Germinal center (tissue), 1 donor: Measurements from ENCODE around the gene LAIR1.
"Not testable (repeated sequence)": the region's sequence is repeated elsewhere in the genome, so short reads cannot be mapped to it uniquely, and the experiment has no call there.

Experiments
- DNase-seq: peaks from one replicate; pipeline ENCODE4 v3.0.0; 2012; ENCODE audit warnings: mixed read lengths, low spot score

Gene LAIR1

GRCh38 chr19:54364775-54365257 lies at the start of gene LAIR1:
TSS of gene LAIR1 (minus strand) at chr19:54364931. CDS start at chr19:54364804, 127 bp downstream.
- DNase-seq, result no peak

GRCh38 chr19:54414156-54414555 lies 49.4 kb upstream of the LAIR1 start:
- DNase-seq, result no peak

GRCh38 chr19:54412877-54413276 lies 48.1 kb upstream of the LAIR1 start:
- DNase-seq, result no peak

- no peak for DNase-seq
Measured at GRCh38 chr19:54411033-54411432, 46.3 kb upstream of the LAIR1 start.

GRCh38 chr19:54408456-54409026 lies 43.8 kb upstream of the LAIR1 start:
- no peak for DNase-seq

- DNase-seq, result no peak
Measured at GRCh38 chr19:54407780-54408179, 43.0 kb upstream of the LAIR1 start.

- no peak for DNase-seq
Measured at GRCh38 chr19:54405628-54406027, 40.9 kb upstream of the LAIR1 start.

GRCh38 chr19:54403054-54403453 lies 38.3 kb upstream of the LAIR1 start:
- no peak for DNase-seq

GRCh38 chr19:54400913-54401312 lies 36.2 kb upstream of the LAIR1 start:
- DNase-seq, result no peak

- DNase-seq, result no peak
Measured at GRCh38 chr19:54399189-54399588, 34.5 kb upstream of the LAIR1 start.

- DNase-seq, result no peak
Measured at GRCh38 chr19:54395685-54396084, 31.0 kb upstream of the LAIR1 start.

- no peak for DNase-seq
Measured at GRCh38 chr19:54393381-54393780, 28.6 kb upstream of the LAIR1 start.

- DNase-seq, result no peak
Measured at GRCh38 chr19:54392105-54392504, 27.4 kb upstream of the LAIR1 start.

- no peak for DNase-seq
Measured at GRCh38 chr19:54391589-54392061, 26.9 kb upstream of the LAIR1 start.

GRCh38 chr19:54390942-54391577 lies 26.3 kb upstream of the LAIR1 start:
- DNase-seq, result peak; percentile 56

GRCh38 chr19:54389553-54389952 lies 24.8 kb upstream of the LAIR1 start:
- DNase-seq, result no peak

GRCh38 chr19:54388802-54389139 lies 24.0 kb upstream of the LAIR1 start:
- no peak for DNase-seq

- no peak for DNase-seq
Measured at GRCh38 chr19:54387991-54388801, 23.5 kb upstream of the LAIR1 start.

GRCh38 chr19:54383330-54383729 lies 18.6 kb upstream of the LAIR1 start:
- DNase-seq, result no peak

- not testable (repeated sequence) for DNase-seq
Measured at GRCh38 chr19:54382041-54382440, 17.3 kb upstream of the LAIR1 start.

- DNase-seq, result no peak
Measured at GRCh38 chr19:54380897-54381296, 16.2 kb upstream of the LAIR1 start.

- no peak for DNase-seq
Measured at GRCh38 chr19:54379187-54379678, 14.5 kb upstream of the LAIR1 start.
